Measurements from ENCODE around the gene OR13F1. TPM values are rescaled to one million over a fixed set of nuclear protein-coding genes. Genes with fewer than 3 reads are reported as not detected.
"Not testable (repeated sequence)": the region's sequence is repeated elsewhere in the genome, so short reads cannot be mapped to it uniquely, and the experiment has no call there.

OR13F1 gene
- total and polyA plus RNA-seq, 2 of the 13 experiments (the other 11 are each of a cell fraction or from before 2014, with no cell fraction given), result not detected

- no peak for TF ChIP-seq NONO (IDR thresholded peaks at IDR 0.05)
- no peak for TF ChIP-seq NONO (CRISPR knock-in tag; conservative IDR thresholded peaks at IDR 0.05)
Observed at GRCh38 chr9:104514901-104515300, 10.8 kb downstream of the OR13F1 start (continued).

DNA sequence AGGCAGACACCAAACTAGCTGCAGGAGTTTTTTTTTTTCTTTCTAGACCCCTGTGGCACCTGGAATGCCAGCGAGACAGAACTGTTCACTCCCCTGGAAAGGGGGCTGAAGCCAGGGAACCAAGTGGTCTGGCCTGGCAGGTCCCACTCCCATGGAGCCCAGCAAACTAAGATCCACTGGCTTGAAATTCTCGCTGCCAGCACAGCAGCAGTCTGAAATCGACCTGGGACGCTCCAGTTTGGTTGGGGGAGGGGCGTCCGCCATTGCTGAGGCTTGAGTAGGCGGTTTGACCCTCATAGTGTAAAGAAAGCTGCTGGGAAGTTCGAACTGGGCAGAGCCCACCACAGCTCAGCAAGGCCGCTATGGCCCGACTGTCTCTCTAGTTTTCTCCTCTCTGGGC is 16.2 kb downstream of the OR13F1 start:
- H3K9me3 ChIP-seq (ENCODE audit: low read length); FAIRE-seq; H3K79me2 ChIP-seq (ENCODE audit: insufficient read depth, low read length); H3K27me3 ChIP-seq (ENCODE audit: control insufficient read depth in 1 of 2, insufficient read depth in 2 of 2, low read length in 2 of 2); in situ Hi-C loops (cut with HindIII; ENCODE audit: extremely low pct_ligation_motif_present, low pct_unique_long_range_greater_than_20kb); H3K4me1 ChIP-seq (ENCODE audit: insufficient read depth, low read length); H3K4me3 ChIP-seq (replicated peaks in 1 of 3; ENCODE audit: insufficient read depth in 1 of 3, low read depth in 2 of 3, low read length in 3 of 3); H3K27ac ChIP-seq (ENCODE audit: extremely low read length, insufficient read depth, low read length); ATAC-seq; H2AFZ ChIP-seq (ENCODE audit: low read length); H3K36me3 ChIP-seq (replicated peaks in 1 of 2; ENCODE audit: control insufficient read depth in 1 of 2, insufficient read depth in 2 of 2, low read length in 2 of 2); H3K9ac ChIP-seq (ENCODE audit: insufficient read depth, low read depth, low read length); DNase-seq (ENCODE audit: low spot score); H4K20me1 ChIP-seq (ENCODE audit: insufficient read depth, low read length); BruUV-seq (replicated peaks); POLR2A ChIA-PET; intact Hi-C loops (cut with micrococcal nuclease; ENCODE audit: unreplicated experiment); H3K4me2 ChIP-seq (ENCODE audit: low read depth, low read length); CTCF ChIA-PET (ENCODE audit: low intra/inter-chr PET ratio, low total read pairs): not testable (repeated sequence)
- 23% methylated on average over 7 of the region's 10 CpGs for WGBS (ENCODE audit: low lambda C conversion rate)

- no peak within 1 kb of the TSS for H3K9ac ChIP-seq (ENCODE audit: insufficient read depth, low read depth, low read length)
- no TSS peak for BruUV-seq (replicated peaks)
- POLR2A ChIA-PET, result no interaction called here
- in situ Hi-C loops (cut with HindIII; ENCODE audit: extremely low pct_ligation_motif_present, low pct_unique_long_range_greater_than_20kb) (no loop called here), intact Hi-C loops (cut with micrococcal nuclease; ENCODE audit: unreplicated experiment) (no loop called here)
- FAIRE-seq, result no peak
- no peak within 1 kb of the TSS for H2AFZ ChIP-seq (ENCODE audit: low read length)
- no peak for ATAC-seq
- H3K79me2 ChIP-seq (ENCODE audit: insufficient read depth, low read length), result no peaks in the 10 kb centered on the region
- H3K27me3 ChIP-seq (ENCODE audit: control insufficient read depth in 1 of 2, insufficient read depth in 2 of 2, low read length in 2 of 2), result peaks cover 0 to 1% of the 10 kb centered on the region in 2 experiments; a peak in 1 of 5 replicates
- no peak for DNase-seq (ENCODE audit: low spot score)
- no peaks in the 10 kb centered on the region for H3K36me3 ChIP-seq (replicated peaks in 1 of 2; ENCODE audit: control insufficient read depth in 1 of 2, insufficient read depth in 2 of 2, low read length in 2 of 2)
- H3K4me2 ChIP-seq (ENCODE audit: low read depth, low read length), result no peak within 1 kb of the TSS
- no peak within 1 kb of the TSS for H3K4me3 ChIP-seq (replicated peaks in 1 of 3; ENCODE audit: insufficient read depth in 1 of 3, low read depth in 2 of 3, low read length in 3 of 3)
- H4K20me1 ChIP-seq (ENCODE audit: insufficient read depth, low read length), result no peaks in the 10 kb centered on the region
- CTCF ChIA-PET (ENCODE audit: low intra/inter-chr PET ratio, low total read pairs), result no interaction called here
- no peak within 1 kb of the TSS for H3K27ac ChIP-seq (ENCODE audit: extremely low read length, insufficient read depth, low read length)
- TF ChIP-seq NFIB (CRISPR knock-in tag; IDR thresholded peaks at IDR 0.05; ENCODE audit: borderline replicate concordance) (no peak), FOXM1 (CRISPR knock-in tag; IDR thresholded peaks at IDR 0.05) (no peak), HNF1B (CRISPR knock-in tag; IDR thresholded peaks at IDR 0.05) (no peak)
- no peaks in the 10 kb centered on the region for H3K9me3 ChIP-seq (ENCODE audit: low read length)
- H3K4me1 ChIP-seq (ENCODE audit: insufficient read depth, low read length), result no peaks in the 10 kb centered on the region
Observed at GRCh38 chr9:104527109-104527508, 23.0 kb downstream of the OR13F1 start, which contains the start of gene OR13C4. TSS of gene OR13C4 (minus strand) at chr9:104527209. CDS start at chr9:104527209, 0 bp downstream.
